Measurements from ENCODE around the gene SHD. TPM values are rescaled to one million over a fixed set of nuclear protein-coding genes. Genes with fewer than 3 reads are reported as not detected.

Gene SHD
- total RNA-seq, 1 experiment from 2014 or later = 2.0 TPM

DNA sequence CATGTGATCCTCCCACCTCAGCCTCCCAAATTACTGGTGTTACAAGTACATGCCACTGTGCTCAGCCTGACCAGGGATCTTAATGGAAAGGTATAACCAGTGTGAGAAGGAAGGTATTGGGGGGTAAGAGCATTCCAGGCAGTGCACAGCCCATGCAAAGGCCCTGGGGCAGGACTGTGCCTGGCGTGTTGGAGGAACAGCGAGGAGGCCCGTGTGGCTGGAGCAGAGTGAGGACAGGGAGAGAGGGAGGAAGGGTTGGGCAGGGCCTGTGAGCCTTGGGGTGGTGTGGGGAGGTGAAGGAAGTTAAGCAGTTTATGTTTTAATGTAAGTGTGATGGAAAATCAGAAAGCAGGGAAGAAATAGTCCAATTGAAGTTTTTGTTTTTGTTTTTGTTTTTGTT, 21.5 kb downstream of the SHD start:
- no peaks in the 10 kb centered on the region for H3K79me2 ChIP-seq (ENCODE audit: insufficient read depth, low read length)
- H3K9ac ChIP-seq (ENCODE audit: low read length) = no peak overlapping the region
- DNase-seq (ENCODE audit: low read depth, low spot score) (no peak), ATAC-seq (no peak)
- no peaks in the 10 kb centered on the region for H3K36me3 ChIP-seq (ENCODE audit: control insufficient read depth in 1 of 2, insufficient read depth in 2 of 2, low read length in 2 of 2)
- H3K9me3 ChIP-seq (ENCODE audit: control insufficient read depth in 1 of 2, insufficient read depth in 1 of 2, low read depth in 1 of 2, low read length in 2 of 2) = no peaks in the 10 kb centered on the region
- no peaks in the 10 kb centered on the region for H3K27me3 ChIP-seq (ENCODE audit: insufficient read depth, low read length)
- intact Hi-C loops (cut with micrococcal nuclease) = no loop called here
- POLR2A ChIA-PET = no interaction called here
- no peak overlapping the region for H3K27ac ChIP-seq (ENCODE audit: low read depth, low read length)
- no TSS peak for BruUV-seq (replicated peaks)
- CTCF ChIA-PET = no interaction called here
- RAD21 ChIA-PET (ENCODE audit: low non-redundant PET in 1 of 2, low total read pairs in 2 of 2, uncharacterized antibody in 2 of 2, unreplicated experiment in 2 of 2) = no interaction called here
- H3K4me3 ChIP-seq (replicated peaks in 1 of 2; ENCODE audit: low read depth in 1 of 2, low read length in 2 of 2) = no peak overlapping the region
- TF ChIP-seq, protein P1, sequence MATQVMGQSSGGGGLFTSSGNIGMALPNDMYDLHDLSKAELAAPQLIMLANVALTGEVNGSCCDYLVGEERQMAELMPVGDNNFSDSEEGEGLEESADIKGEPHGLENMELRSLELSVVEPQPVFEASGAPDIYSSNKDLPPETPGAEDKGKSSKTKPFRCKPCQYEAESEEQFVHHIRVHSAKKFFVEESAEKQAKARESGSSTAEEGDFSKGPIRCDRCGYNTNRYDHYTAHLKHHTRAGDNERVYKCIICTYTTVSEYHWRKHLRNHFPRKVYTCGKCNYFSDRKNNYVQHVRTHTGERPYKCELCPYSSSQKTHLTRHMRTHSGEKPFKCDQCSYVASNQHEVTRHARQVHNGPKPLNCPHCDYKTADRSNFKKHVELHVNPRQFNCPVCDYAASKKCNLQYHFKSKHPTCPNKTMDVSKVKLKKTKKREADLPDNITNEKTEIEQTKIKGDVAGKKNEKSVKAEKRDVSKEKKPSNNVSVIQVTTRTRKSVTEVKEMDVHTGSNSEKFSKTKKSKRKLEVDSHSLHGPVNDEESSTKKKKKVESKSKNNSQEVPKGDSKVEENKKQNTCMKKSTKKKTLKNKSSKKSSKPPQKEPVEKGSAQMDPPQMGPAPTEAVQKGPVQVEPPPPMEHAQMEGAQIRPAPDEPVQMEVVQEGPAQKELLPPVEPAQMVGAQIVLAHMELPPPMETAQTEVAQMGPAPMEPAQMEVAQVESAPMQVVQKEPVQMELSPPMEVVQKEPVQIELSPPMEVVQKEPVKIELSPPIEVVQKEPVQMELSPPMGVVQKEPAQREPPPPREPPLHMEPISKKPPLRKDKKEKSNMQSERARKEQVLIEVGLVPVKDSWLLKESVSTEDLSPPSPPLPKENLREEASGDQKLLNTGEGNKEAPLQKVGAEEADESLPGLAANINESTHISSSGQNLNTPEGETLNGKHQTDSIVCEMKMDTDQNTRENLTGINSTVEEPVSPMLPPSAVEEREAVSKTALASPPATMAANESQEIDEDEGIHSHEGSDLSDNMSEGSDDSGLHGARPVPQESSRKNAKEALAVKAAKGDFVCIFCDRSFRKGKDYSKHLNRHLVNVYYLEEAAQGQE (IDR thresholded peaks at IDR 0.05; ENCODE audit: low read depth) = no peak
- TF ChIP-seq, protein P2, sequence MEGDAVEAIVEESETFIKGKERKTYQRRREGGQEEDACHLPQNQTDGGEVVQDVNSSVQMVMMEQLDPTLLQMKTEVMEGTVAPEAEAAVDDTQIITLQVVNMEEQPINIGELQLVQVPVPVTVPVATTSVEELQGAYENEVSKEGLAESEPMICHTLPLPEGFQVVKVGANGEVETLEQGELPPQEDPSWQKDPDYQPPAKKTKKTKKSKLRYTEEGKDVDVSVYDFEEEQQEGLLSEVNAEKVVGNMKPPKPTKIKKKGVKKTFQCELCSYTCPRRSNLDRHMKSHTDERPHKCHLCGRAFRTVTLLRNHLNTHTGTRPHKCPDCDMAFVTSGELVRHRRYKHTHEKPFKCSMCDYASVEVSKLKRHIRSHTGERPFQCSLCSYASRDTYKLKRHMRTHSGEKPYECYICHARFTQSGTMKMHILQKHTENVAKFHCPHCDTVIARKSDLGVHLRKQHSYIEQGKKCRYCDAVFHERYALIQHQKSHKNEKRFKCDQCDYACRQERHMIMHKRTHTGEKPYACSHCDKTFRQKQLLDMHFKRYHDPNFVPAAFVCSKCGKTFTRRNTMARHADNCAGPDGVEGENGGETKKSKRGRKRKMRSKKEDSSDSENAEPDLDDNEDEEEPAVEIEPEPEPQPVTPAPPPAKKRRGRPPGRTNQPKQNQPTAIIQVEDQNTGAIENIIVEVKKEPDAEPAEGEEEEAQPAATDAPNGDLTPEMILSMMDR (IDR thresholded peaks at IDR 0.05 in 2 of 3, conservative IDR thresholded peaks at IDR 0.05 in 1 of 3; ENCODE audit: borderline replicate concordance in 1 of 3, insufficient read depth in 1 of 3, low read depth in 2 of 3, low read length in 2 of 3) = no peak
- no peak for TF ChIP-seq POLR2AphosphoS5 (IDR thresholded peaks at IDR 0.05; ENCODE audit: low read depth, low read length)
- no peak for TF ChIP-seq SIN3A (IDR thresholded peaks at IDR 0.05; ENCODE audit: low read depth)
- no peak for TF ChIP-seq EZH2 (IDR thresholded peaks at IDR 0.05)
- TF ChIP-seq FOSL1 (IDR thresholded peaks at IDR 0.05; ENCODE audit: low read depth) = no peak
- TF ChIP-seq CEBPB (IDR thresholded peaks at IDR 0.05; ENCODE audit: low read depth) = no peak
- TF ChIP-seq, protein P3, sequence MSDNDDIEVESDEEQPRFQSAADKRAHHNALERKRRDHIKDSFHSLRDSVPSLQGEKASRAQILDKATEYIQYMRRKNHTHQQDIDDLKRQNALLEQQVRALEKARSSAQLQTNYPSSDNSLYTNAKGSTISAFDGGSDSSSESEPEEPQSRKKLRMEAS (IDR thresholded peaks at IDR 0.05) = no peak
- no peak for TF ChIP-seq RAD21 (IDR thresholded peaks at IDR 0.05; ENCODE audit: low read depth)
- TF ChIP-seq SP1 (IDR thresholded peaks at IDR 0.05; ENCODE audit: low read depth) = no peak
- no peak for TF ChIP-seq JUND (IDR thresholded peaks at IDR 0.05)
- no peak for TF ChIP-seq ZNF274 (IDR thresholded peaks at IDR 0.05; ENCODE audit: low read depth, low read length)
- no peak overlapping the region for H2AFZ ChIP-seq (ENCODE audit: low read depth, low read length, poor library complexity, severe bottlenecking)
- peaks cover 4 to 9% of the 10 kb centered on the region in 2 experiments; a peak in 2 of 4 replicates for H3K4me1 ChIP-seq (ENCODE audit: control insufficient read depth in 1 of 2, insufficient read depth in 2 of 2, low read length in 2 of 2)
- no peak overlapping the region for H3K4me2 ChIP-seq (ENCODE audit: low read length)
- H4K20me1 ChIP-seq (ENCODE audit: insufficient read depth) = no peaks in the 10 kb centered on the region
- no peaks in the 10 kb centered on the region for H3K9me2 ChIP-seq (ENCODE audit: insufficient read depth)

Data from HCT116 (cell line).